Esophagus mucosa (tissue), 1 donor: ENCODE data around the gene TMCC3. TPM values are rescaled to one million over a fixed set of nuclear protein-coding genes. Genes with fewer than 3 reads are reported as not detected.
A peak's percentile ranks its signal among the peaks of the same experiment; 100 is the strongest.

Experiments used
- ATAC-seq: fragments of 200-7000 bp; cut with Tn5 transposase; one replicate; pipeline ENCODE4 v1.9.1; 2020
- total RNA-seq: library from RNA; stranded (reverse); gene quantifications from one replicate; pipeline ENCODE4 v1.2.4, GENCODE V29; 2023
- donor health status: DM: yes; HTN: yes; CAD: no.

TMCC3 gene
- total RNA-seq, 1 donor from 2014 or later = 7.3 TPM

- no peak for ATAC-seq
Observed at GRCh38 chr12:94671917-94672316, 21.6 kb upstream of the TMCC3 start.

- ATAC-seq = no peak
Observed at GRCh38 chr12:94670898-94671297, 20.5 kb upstream of the TMCC3 start.

- peak; percentile 63 for ATAC-seq
Observed at GRCh38 chr12:94670075-94670474, 19.7 kb upstream of the TMCC3 start.

- ATAC-seq = no peak
Observed at GRCh38 chr12:94667031-94667540, 16.7 kb upstream of the TMCC3 start.

GRCh38 chr12:94666158-94666557 is 15.8 kb upstream of the TMCC3 start:
- ATAC-seq = no peak

GRCh38 chr12:94663702-94664101 is 13.3 kb upstream of the TMCC3 start:
- ATAC-seq = no peak

- ATAC-seq = no peak
Observed at GRCh38 chr12:94663071-94663470, 12.7 kb upstream of the TMCC3 start.

- peak; percentile 69 for ATAC-seq
Observed at GRCh38 chr12:94660436-94660835, 10.1 kb upstream of the TMCC3 start.

GRCh38 chr12:94659346-94659930 is 9.1 kb upstream of the TMCC3 start:
- no peak for ATAC-seq

GRCh38 chr12:94658931-94659330 is 8.6 kb upstream of the TMCC3 start:
- no peak for ATAC-seq

GRCh38 chr12:94656556-94656955 is 6.2 kb upstream of the TMCC3 start:
- no peak for ATAC-seq

GRCh38 chr12:94649349-94650142 is 811 bp downstream of the TMCC3 start:
- ATAC-seq = peak; percentile 72

- no peak for ATAC-seq
Observed at GRCh38 chr12:94648578-94648977, 1.8 kb downstream of the TMCC3 start.

GRCh38 chr12:94644141-94644979 is 6.0 kb downstream of the TMCC3 start:
- ATAC-seq = peak; percentile 77

- ATAC-seq = peak; percentile 27
Observed at GRCh38 chr12:94643606-94644005, 6.8 kb downstream of the TMCC3 start.

GRCh38 chr12:94641283-94641682 is 9.1 kb downstream of the TMCC3 start:
- no peak for ATAC-seq

GRCh38 chr12:94640134-94640928 is 10.0 kb downstream of the TMCC3 start:
- ATAC-seq = no peak

- no peak for ATAC-seq
Observed at GRCh38 chr12:94638521-94638920, 11.8 kb downstream of the TMCC3 start.

- no peak for ATAC-seq
Observed at GRCh38 chr12:94637390-94638113, 12.8 kb downstream of the TMCC3 start.

GRCh38 chr12:94636462-94637085 is 13.8 kb downstream of the TMCC3 start:
- ATAC-seq = peak; percentile 41

GRCh38 chr12:94634717-94635116 is 15.6 kb downstream of the TMCC3 start:
- ATAC-seq = no peak
